Erythroblast (primary cell): Measurements from ENCODE around the gene TBC1D24.

Source experiments
- GATA1 ChIP-seq: IDR thresholded peaks from 2 replicates; pipeline ENCODE4 v1.6.1; 2011; ENCODE audit warnings: low read depth, mild to moderate bottlenecking, control low read depth, low read length, moderate library complexity
- POLR2A ChIP-seq: IDR thresholded peaks from 2 replicates; pipeline ENCODE4 v1.6.1; 2011; ENCODE audit warnings: mild to moderate bottlenecking, low read length

DNA sequence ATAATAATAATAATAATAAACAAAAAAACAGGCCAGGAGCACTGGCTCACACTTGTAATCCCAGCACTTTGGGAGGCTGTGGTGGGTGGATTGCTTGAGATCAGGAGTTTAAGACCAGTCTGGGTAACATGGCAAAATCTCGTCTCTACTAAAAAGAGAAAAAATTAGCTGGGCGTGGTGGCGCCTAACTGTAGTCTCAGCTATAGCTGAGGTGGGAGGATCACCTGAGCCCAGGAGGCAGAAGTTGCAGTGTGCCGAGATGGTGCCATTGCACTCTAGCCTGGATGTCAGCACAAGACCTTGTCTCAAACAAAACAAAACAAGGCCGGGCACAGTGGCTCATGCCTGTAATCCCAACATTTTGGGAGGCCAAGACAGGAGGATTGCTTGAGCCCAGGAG, 20.1 kb downstream of the TBC1D24 start:
- TF ChIP-seq POLR2A, result no peak
- TF ChIP-seq GATA1, result no peak
